GM19238 (cell line): Measurements from ENCODE around the gene NAALADL2.

Source experiments
- DNase-seq: peaks from one replicate; pipeline ENCODE4 v3.0.0; 2011; ENCODE audit warnings: low spot score; ENCODE audit not compliant: insufficient read length

NAALADL2 gene

GRCh38 chr3:174859114-174859735 is at the start of gene NAALADL2:
Gene NAALADL2 (plus strand): TSS chr3:174859334.
- DNase-seq, result no peak

GRCh38 chr3:174810254-174810653 is 48.9 kb upstream of the NAALADL2 start:
- DNase-seq, result no peak

- no peak for DNase-seq
Observed at GRCh38 chr3:174812172-174812862, 46.8 kb upstream of the NAALADL2 start.

- no peak for DNase-seq
Observed at GRCh38 chr3:174815750-174816149, 43.4 kb upstream of the NAALADL2 start.

- no peak for DNase-seq
Observed at GRCh38 chr3:174820885-174821284, 38.2 kb upstream of the NAALADL2 start.

GRCh38 chr3:174821477-174821876 is 37.7 kb upstream of the NAALADL2 start:
- no peak for DNase-seq

GRCh38 chr3:174822320-174822719 is 36.8 kb upstream of the NAALADL2 start:
- DNase-seq, result no peak

GRCh38 chr3:174826069-174826468 is 33.1 kb upstream of the NAALADL2 start:
- no peak for DNase-seq

- no peak for DNase-seq
Observed at GRCh38 chr3:174844746-174845145, 14.4 kb upstream of the NAALADL2 start.

GRCh38 chr3:174846055-174846454 is 13.1 kb upstream of the NAALADL2 start:
- no peak for DNase-seq

- no peak for DNase-seq
Observed at GRCh38 chr3:174854987-174855386, 4.1 kb upstream of the NAALADL2 start.

- no peak for DNase-seq
Observed at GRCh38 chr3:174857301-174857700, 1.8 kb upstream of the NAALADL2 start.

GRCh38 chr3:174858353-174858752 is 781 bp upstream of the NAALADL2 start:
- DNase-seq, result no peak

GRCh38 chr3:174859756-174860155 is 622 bp downstream of the NAALADL2 start:
- DNase-seq, result no peak

- no peak for DNase-seq
Observed at GRCh38 chr3:174862101-174862500, 3.0 kb downstream of the NAALADL2 start.

GRCh38 chr3:174862666-174863065 is 3.5 kb downstream of the NAALADL2 start:
- DNase-seq, result no peak

GRCh38 chr3:174863488-174863887 is 4.4 kb downstream of the NAALADL2 start:
- no peak for DNase-seq

- DNase-seq, result no peak
Observed at GRCh38 chr3:174869448-174869847, 10.3 kb downstream of the NAALADL2 start.

GRCh38 chr3:174873832-174874657 is 14.9 kb downstream of the NAALADL2 start:
- DNase-seq, result no peak

GRCh38 chr3:174882789-174883188 is 23.7 kb downstream of the NAALADL2 start:
- no peak for DNase-seq

- DNase-seq, result no peak
Observed at GRCh38 chr3:174883881-174884675, 24.9 kb downstream of the NAALADL2 start.
